ENCODE results near the gene DPY19L1. TPM values are rescaled to one million over a fixed set of nuclear protein-coding genes. Genes with fewer than 3 reads are reported as not detected.

The DPY19L1 gene
- total RNA-seq, 1 experiment from 2014 or later, result 14.3 TPM

DNA sequence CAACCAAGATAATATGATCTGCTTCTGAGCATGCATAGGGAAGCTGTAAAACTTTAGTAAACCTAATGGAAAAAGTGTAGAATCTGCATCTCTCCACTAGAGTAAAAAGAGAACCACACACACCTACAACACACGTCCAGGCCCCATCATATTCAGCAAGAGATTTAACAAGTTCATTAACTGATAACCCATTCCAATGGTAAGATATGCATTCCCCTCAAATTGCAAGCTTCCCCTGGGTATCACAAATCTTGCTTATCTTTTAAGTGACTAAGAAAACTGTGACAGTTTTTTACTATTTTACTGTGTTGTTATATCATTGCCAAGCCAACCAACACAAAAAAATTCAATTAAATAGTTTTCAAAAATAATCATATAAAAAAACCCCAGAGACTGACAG lies 8.0 kb downstream of the DPY19L1 start:
- WGBS (ENCODE audit: extremely low coverage, insufficient read length, low lambda C conversion rate), result no CpG with 5 or more reads among the region's 1 CpG
- no peak overlapping the region for H3K9ac ChIP-seq (ENCODE audit: extremely low read depth, insufficient read length, low read length)
- no peak overlapping the region for H3K23ac ChIP-seq (ENCODE audit: insufficient read length, low read depth, low read length)
- H3K4me2 ChIP-seq (ENCODE audit: insufficient read depth, insufficient read length, low read length), result no peak overlapping the region
- Mint-ChIP-seq H3K4me1 (peaks cover 32 to 35% of the 10 kb centered on the region in 2 experiments), H3K36me3 (ENCODE audit: insufficient read depth in 1 of 3, low read depth in 3 of 3) (0 out of 7 replicates have a peak, but pooled peaks cover 0 to 4% (median 0%) of the 10 kb centered on the region in 3 experiments), H3K27ac (no peak overlapping the region), H3K9me3 (no peaks in the 10 kb centered on the region), H3K4me3 (no peak overlapping the region), H3K27me3 (ENCODE audit: low read depth) (no peaks in the 10 kb centered on the region)
- H2BK20ac ChIP-seq (ENCODE audit: low read depth, low read length, poor library complexity, severe bottlenecking), result no peak overlapping the region
- no peaks in the 10 kb centered on the region for H3K27me3 ChIP-seq (ENCODE audit: insufficient read depth, low read length)
- H2BK12ac ChIP-seq (ENCODE audit: insufficient read length, low read depth, low read length), result no peak overlapping the region
- TF ChIP-seq, protein P1, sequence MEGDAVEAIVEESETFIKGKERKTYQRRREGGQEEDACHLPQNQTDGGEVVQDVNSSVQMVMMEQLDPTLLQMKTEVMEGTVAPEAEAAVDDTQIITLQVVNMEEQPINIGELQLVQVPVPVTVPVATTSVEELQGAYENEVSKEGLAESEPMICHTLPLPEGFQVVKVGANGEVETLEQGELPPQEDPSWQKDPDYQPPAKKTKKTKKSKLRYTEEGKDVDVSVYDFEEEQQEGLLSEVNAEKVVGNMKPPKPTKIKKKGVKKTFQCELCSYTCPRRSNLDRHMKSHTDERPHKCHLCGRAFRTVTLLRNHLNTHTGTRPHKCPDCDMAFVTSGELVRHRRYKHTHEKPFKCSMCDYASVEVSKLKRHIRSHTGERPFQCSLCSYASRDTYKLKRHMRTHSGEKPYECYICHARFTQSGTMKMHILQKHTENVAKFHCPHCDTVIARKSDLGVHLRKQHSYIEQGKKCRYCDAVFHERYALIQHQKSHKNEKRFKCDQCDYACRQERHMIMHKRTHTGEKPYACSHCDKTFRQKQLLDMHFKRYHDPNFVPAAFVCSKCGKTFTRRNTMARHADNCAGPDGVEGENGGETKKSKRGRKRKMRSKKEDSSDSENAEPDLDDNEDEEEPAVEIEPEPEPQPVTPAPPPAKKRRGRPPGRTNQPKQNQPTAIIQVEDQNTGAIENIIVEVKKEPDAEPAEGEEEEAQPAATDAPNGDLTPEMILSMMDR (conservative IDR thresholded peaks at IDR 0.05), result no peak
- H3K79me1 ChIP-seq (ENCODE audit: insufficient read depth, low read depth, low read length, poor library complexity, severe bottlenecking), result peaks cover 3% of the 10 kb centered on the region
- H3K23me2 ChIP-seq (ENCODE audit: insufficient read length, low read depth, low read length, poor library complexity, severe bottlenecking), result no peaks in the 10 kb centered on the region
- DNase-seq, result no peak
- no peak overlapping the region for H4K8ac ChIP-seq (replicated peaks; ENCODE audit: insufficient read length, low read depth, low read length)
- no peak overlapping the region for H2BK15ac ChIP-seq (ENCODE audit: low read depth, low read length)
- no peak overlapping the region for H2BK5ac ChIP-seq (ENCODE audit: insufficient read length, low read length)
- H3K27ac ChIP-seq (ENCODE audit: insufficient read length, low read depth, low read length), result no peak overlapping the region
- H3K4ac ChIP-seq (ENCODE audit: low read depth, low read length), result no peak overlapping the region
- H4K91ac ChIP-seq (ENCODE audit: insufficient read length, low read depth, low read length), result no peak overlapping the region
- no peak overlapping the region for H3T11ph ChIP-seq (ENCODE audit: low read length)
- H4K5ac ChIP-seq (ENCODE audit: insufficient read length, low read depth, low read length), result no peak overlapping the region
- no peak overlapping the region for H3K56ac ChIP-seq (ENCODE audit: insufficient read length, low read depth, low read length)
- H2BK120ac ChIP-seq (ENCODE audit: low read depth, low read length, poor library complexity, severe bottlenecking), result no peak overlapping the region
- no peak overlapping the region for H2AK5ac ChIP-seq (ENCODE audit: insufficient read length, low read length)
- H3K18ac ChIP-seq (ENCODE audit: insufficient read length, low read depth, low read length), result no peak overlapping the region
- no peak overlapping the region for H3K14ac ChIP-seq (ENCODE audit: insufficient read depth, low read length)
- peaks cover 18% of the 10 kb centered on the region; the same call in 1 of the 2 replicates for H3K79me2 ChIP-seq (ENCODE audit: insufficient read depth, low read length)
- no peak overlapping the region for H2AFZ ChIP-seq (ENCODE audit: low read length)
- H4K20me1 ChIP-seq (ENCODE audit: control insufficient read depth, insufficient read depth, insufficient read length), result no peaks in the 10 kb centered on the region
- H3K4me1 ChIP-seq (ENCODE audit: insufficient read depth, low read length), result no peaks in the 10 kb centered on the region; the same call in 1 of the 2 replicates
- no peaks in the 10 kb centered on the region for H3K9me3 ChIP-seq (ENCODE audit: control insufficient read depth, low read depth, low read length)

Measured in H9 (cell line).